Endothelial cell of umbilical vein (primary cell): ENCODE data around the gene USE1. TPM values are rescaled to one million over a fixed set of nuclear protein-coding genes. Genes with fewer than 3 reads are reported as not detected.

Experiments used
- BruUV-seq: library from RNA; stranded (reverse); fragments of 400-500 nt; replicated peaks from 2 replicates; lab custom pipeline; 2021; lab: Mats Ljungman, UMichigan
- CTCF ChIA-PET: fragments of 300-600, 350-600 bp; sonication (Branson Sonifier 250); formaldehyde crosslinking; loops from one replicate; lab custom pipeline; 2021; ENCODE audit warnings: antibody characterized with exemption, inconsistent platforms; lab: Charles Lee
- POLR2A ChIA-PET: fragments of 300-600, 350-600 bp; sonication (Branson Sonifier 250); formaldehyde crosslinking; loops from one replicate; lab custom pipeline; 2021; ENCODE audit warnings: antibody characterized with exemption, inconsistent platforms; lab: Charles Lee
- DNase-seq: peaks from one replicate; pipeline ENCODE4 v3.0.0-alpha.2; 2011; ENCODE audit warnings: low read depth, low spot score
- FAIRE-seq: peaks from 2 replicates; lab custom pipeline; 2011; peaks lifted over from hg19 to GRCh38; lab: Jason Lieb, UNC
- H2AFZ ChIP-seq: 2 replicates; pipeline ENCODE4 v1.6.0; 2012; ENCODE audit warnings: low read depth, low read length, control low read depth, inconsistent platforms
- H3K27ac ChIP-seq: 2 replicates; pipeline ENCODE4 v1.5.1; 2011; ENCODE audit warnings: low read depth, mild to moderate bottlenecking, control low read depth, low read length, moderate library complexity; ENCODE audit not compliant: insufficient read depth
- H3K27me3 ChIP-seq, 2 experiments: 2 replicates each; pipeline versions ENCODE4 v1.6.0 to v1.6.1; 2011; ENCODE audit warnings: low read length in 2 of 2, mixed read lengths in 1 of 2; ENCODE audit not compliant: control insufficient read depth in 2 of 2, insufficient read depth in 2 of 2
- H3K36me3 ChIP-seq, 2 experiments: 2 replicates in 1 of 2; 3 replicates in 1 of 2; pipeline ENCODE4 v1.5.1; 2011; ENCODE audit warnings: low read length in 2 of 2, mild to moderate bottlenecking in 1 of 2, moderate library complexity in 1 of 2; ENCODE audit not compliant: control insufficient read depth in 2 of 2, insufficient read depth in 2 of 2; ENCODE audit errors: extremely low read depth in 1 of 2
- H3K4me1 ChIP-seq: 3 replicates; pipeline ENCODE4 v1.5.1; 2011; ENCODE audit warnings: mild to moderate bottlenecking, low read length; ENCODE audit not compliant: control insufficient read depth, insufficient read depth; ENCODE audit errors: extremely low read depth
- H3K4me2 ChIP-seq: 2 replicates; pipeline ENCODE4 v1.6.1; 2011; ENCODE audit warnings: low read length, control low read depth, mixed read lengths; ENCODE audit not compliant: insufficient read depth
- H3K4me3 ChIP-seq, 3 experiments: fragments of 200-600 bp in 1 of 3; sonication (generic), shearing (Covaris generic) in 1 of 3; replicated peaks in 1 of 3; 2 replicates each; pipeline ENCODE4 v1.5.1; 2011 to 2016; ENCODE audit warnings: control low read depth in 3 of 3, low read length in 3 of 3, mild to moderate bottlenecking in 2 of 3, inconsistent platforms in 1 of 3, low read depth in 1 of 3, moderate library complexity in 1 of 3; ENCODE audit not compliant: insufficient read depth in 1 of 3
- H3K79me2 ChIP-seq: 2 replicates; pipeline ENCODE4 v1.6.0; 2012; ENCODE audit warnings: low read length, inconsistent platforms; ENCODE audit not compliant: control insufficient read depth, insufficient read depth
- H3K9ac ChIP-seq: replicated peaks from 2 replicates; pipeline ENCODE3; 2011; ENCODE audit warnings: low read length, control low read depth; ENCODE audit not compliant: insufficient read depth; ENCODE audit errors: extremely low read depth
- H3K9me1 ChIP-seq: replicated peaks from 3 replicates; pipeline ENCODE4 v1.6.0; 2011; ENCODE audit warnings: mild to moderate bottlenecking, low read length; ENCODE audit not compliant: control insufficient read depth, insufficient read depth; ENCODE audit errors: extremely low read depth
- H3K9me3 ChIP-seq: replicated peaks from 2 replicates; pipeline ENCODE4 v1.5.1; 2012; ENCODE audit warnings: low read length, inconsistent platforms; ENCODE audit not compliant: control insufficient read depth, insufficient read depth
- H4K20me1 ChIP-seq: replicated peaks from 2 replicates; pipeline ENCODE3; 2011; ENCODE audit warnings: mild to moderate bottlenecking, low read length; ENCODE audit not compliant: control insufficient read depth, insufficient read depth; ENCODE audit errors: extremely low read depth
- EZH2 ChIP-seq: IDR thresholded peaks from 2 replicates; pipeline ENCODE4 v1.6.1; 2012; ENCODE audit warnings: borderline replicate concordance, low read depth, mild to moderate bottlenecking, moderate library complexity, low read length, inconsistent platforms; ENCODE audit not compliant: severe bottlenecking
- GATA2 ChIP-seq: IDR thresholded peaks from 2 replicates; pipeline ENCODE4 v1.7.0; 2011; ENCODE audit warnings: low read depth, mild to moderate bottlenecking, moderate library complexity, mixed read lengths, low read length; ENCODE audit not compliant: insufficient read length, insufficient read depth
- JUN ChIP-seq: IDR thresholded peaks from 2 replicates; pipeline ENCODE4 v1.6.1; 2011; ENCODE audit warnings: borderline replicate concordance, low read depth; ENCODE audit not compliant: insufficient read length, insufficient read depth
- MYC ChIP-seq: IDR thresholded peaks from one replicate; pipeline ENCODE4 v1.6.1; 2011; ENCODE audit warnings: mild to moderate bottlenecking, low read depth, low read length
- POLR2A ChIP-seq: IDR thresholded peaks from 2 replicates; pipeline ENCODE4 v1.6.1; 2012; ENCODE audit warnings: low read depth, mild to moderate bottlenecking, control low read depth, low read length
- POLR2AphosphoS5 ChIP-seq: IDR thresholded peaks from 2 replicates; pipeline ENCODE4 v1.6.1; 2012; ENCODE audit warnings: low read depth, mild to moderate bottlenecking, control low read depth, low read length, moderate library complexity; ENCODE audit not compliant: insufficient read depth
- dilution Hi-C: fragments of 300-500 bp; cut with MboI; formaldehyde crosslinking; loops from one replicate; pipeline ENCODE4 v1.15.0; 2019; ENCODE audit warnings: low sequenced_read_pairs; ENCODE audit not compliant: extremely low pct_ligation_motif_present
- intact Hi-C: fragments of 100-400 bp; cut with micrococcal nuclease; formaldehyde crosslinking; loops from one replicate; pipeline ENCODE4 v1.10.0; 2022
- polyA plus RNA-seq, 4 experiments: library from polyadenylated mRNA; depleted of rRNA in 3 of 4; stranded (reverse) in 3 of 4; unstranded in 1 of 4; fragments of >200 nt; gene quantifications; 2 replicates each; pipeline versions ENCODE4 v1.2.1 to v1.2.3, GENCODE V29; 2011 to 2012; ENCODE audit warnings: missing spikeins in 1 of 4
- total RNA-seq: library from RNA; stranded (reverse); gene quantifications from 2 replicates; pipeline ENCODE4 v1.2.3, GENCODE V29; 2021
- TF ChIP-seq, protein P1 (sequence below): IDR thresholded peaks from 2 replicates; pipeline ENCODE4 v1.6.1; 2011; ENCODE audit not compliant: insufficient read depth, insufficient read length

USE1 gene
- total and polyA plus RNA-seq, 2 donors (not counting 3 experiments of a cell fraction or from before 2014, with no cell fraction given): 21.3 to 27.6 TPM

GRCh38 chr19:17249887-17250548, 34.9 kb downstream of the USE1 start:
- FAIRE-seq (no peak), DNase-seq (no peak)
- no peak overlapping the region for H3K4me2 ChIP-seq
- H3K9ac ChIP-seq: no peak overlapping the region
- H3K27me3 ChIP-seq: no peaks in the 10 kb centered on the region
- H4K20me1 ChIP-seq: no peaks in the 10 kb centered on the region
- dilution Hi-C loops: no loop called here
- H3K9me3 ChIP-seq: no peaks in the 10 kb centered on the region
- H3K4me1 ChIP-seq: peaks cover 22% of the 10 kb centered on the region
- intact Hi-C loops: no loop called here
- no peak overlapping the region for H2AFZ ChIP-seq
- no peaks in the 10 kb centered on the region for H3K9me1 ChIP-seq
- TF ChIP-seq MYC (no peak), EZH2 (no peak), POLR2A (no peak), GATA2 (no peak), POLR2AphosphoS5 (no peak)
- TF ChIP-seq, protein P1, sequence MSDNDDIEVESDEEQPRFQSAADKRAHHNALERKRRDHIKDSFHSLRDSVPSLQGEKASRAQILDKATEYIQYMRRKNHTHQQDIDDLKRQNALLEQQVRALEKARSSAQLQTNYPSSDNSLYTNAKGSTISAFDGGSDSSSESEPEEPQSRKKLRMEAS: no peak
- H3K4me3 ChIP-seq: no peak overlapping the region
- ChIA-PET POLR2A (interaction anchor here (0.6 to 1.1 kb wide), 2 partner anchors 14 to 76 kb away, joined by 3 to 7 read pairs; partner anchors contain the start of gene USHBP1), CTCF (interaction anchor here (1.5 to 4.4 kb wide), 4 partner anchors 11 to 32 kb away, joined by 3 to 28 read pairs (median 5); no protein-coding TSS in a partner anchor)
- peaks cover under 1% of the 10 kb centered on the region for H3K79me2 ChIP-seq
- H3K36me3 ChIP-seq: peaks cover 0 to 20% of the 10 kb centered on the region in 2 experiments
- BruUV-seq: no TSS peak
- H3K27ac ChIP-seq: no peak overlapping the region

DNA sequence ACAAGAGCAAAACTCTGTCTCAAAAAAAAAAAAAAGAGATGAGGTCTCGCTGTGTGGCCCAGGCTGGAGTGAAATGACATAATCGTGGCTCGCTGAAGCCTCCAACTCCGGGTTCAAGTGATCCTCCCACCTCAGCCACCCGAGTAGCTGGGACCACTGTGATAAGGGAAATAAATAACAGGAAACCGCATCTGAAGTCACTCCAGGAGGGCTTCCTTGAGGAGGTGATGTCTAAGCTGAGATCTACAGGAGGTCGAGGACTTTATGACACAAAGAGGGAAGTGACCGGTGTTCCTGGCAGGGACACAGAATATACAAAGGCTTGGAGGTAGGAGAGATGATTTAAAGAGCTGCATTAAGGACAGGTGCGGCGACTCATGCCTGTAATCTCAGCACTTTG, 39.5 kb downstream of the USE1 start:
- Histone ChIP-seq H4K20me1 (no peaks in the 10 kb centered on the region), H3K4me1 (peaks cover under 1% of the 10 kb centered on the region), H3K4me3 (no peak overlapping the region), H3K27me3 (no peaks in the 10 kb centered on the region), H3K9ac (no peak overlapping the region), H3K36me3 (peaks cover 0 to 40% of the 10 kb centered on the region in 2 experiments), H3K27ac (no peak overlapping the region), H2AFZ (no peak overlapping the region), H3K79me2 (no peaks in the 10 kb centered on the region), H3K9me1 (no peaks in the 10 kb centered on the region), H3K9me3 (no peaks in the 10 kb centered on the region), H3K4me2 (no peak overlapping the region)
- dilution Hi-C loops (no loop called here), intact Hi-C loops (no loop called here)
- ChIA-PET CTCF (interaction anchor here (0.8 to 1.5 kb wide), 3 partner anchors 9 to 40 kb away, joined by 3 to 5 read pairs (median 4); partner anchors contain the start of gene USE1), POLR2A (no interaction called here)
- FAIRE-seq: no peak
- no TSS peak for BruUV-seq
- no peak for TF ChIP-seq JUN
- DNase-seq: no peak
